EL (cell line): ENCODE results near the gene N4BP2L1.
A peak's percentile ranks its signal among the peaks of the same experiment; 100 is the strongest.
"Not testable (repeated sequence)": the region's sequence is repeated elsewhere in the genome, so short reads cannot be mapped to it uniquely, and the experiment has no call there.

Source experiments
- DNase-seq: peaks from one replicate; pipeline ENCODE4 v3.0.0-alpha.2; 2016

The N4BP2L1 gene

DNA sequence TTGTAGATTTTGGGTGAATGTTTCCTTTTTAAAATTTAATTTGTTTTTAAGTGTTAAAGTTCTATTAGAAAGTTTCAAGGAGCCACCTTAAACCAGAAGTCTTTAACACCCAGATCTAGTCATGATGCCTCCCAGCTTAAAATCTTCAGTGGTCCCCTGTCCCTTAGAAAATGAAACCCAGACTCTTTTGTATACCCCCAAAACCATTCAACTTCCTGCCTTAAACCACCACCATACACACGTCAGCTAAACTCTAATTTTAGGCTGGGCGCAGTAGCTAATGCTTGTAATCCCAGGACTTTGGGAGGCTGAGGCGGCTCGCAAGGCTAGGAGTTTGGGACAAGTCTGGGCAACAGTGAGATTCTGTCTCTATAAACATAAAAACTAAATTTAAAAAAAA is 37.9 kb downstream of the N4BP2L1 start:
- no peak for DNase-seq

DNA sequence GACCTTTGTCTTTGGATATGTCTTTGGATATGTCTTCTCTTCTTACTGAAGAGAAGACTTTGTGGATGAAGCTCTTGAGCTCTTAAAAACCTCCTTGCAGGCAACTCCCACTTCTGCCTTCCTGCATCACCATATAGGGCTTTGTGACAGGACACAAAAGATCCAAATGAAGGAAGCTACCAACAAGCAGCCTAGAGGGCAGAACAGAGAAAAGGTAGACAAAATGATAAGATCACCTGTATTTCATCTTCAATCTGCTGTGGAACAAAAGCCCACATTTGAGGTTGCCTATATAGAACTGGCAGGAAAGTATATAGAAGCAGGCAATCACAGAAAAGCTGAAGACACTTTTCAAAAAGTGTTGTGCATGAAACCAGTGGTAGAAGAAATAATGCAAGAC is 42.5 kb downstream of the N4BP2L1 start:
- DNase-seq: no peak

DNA sequence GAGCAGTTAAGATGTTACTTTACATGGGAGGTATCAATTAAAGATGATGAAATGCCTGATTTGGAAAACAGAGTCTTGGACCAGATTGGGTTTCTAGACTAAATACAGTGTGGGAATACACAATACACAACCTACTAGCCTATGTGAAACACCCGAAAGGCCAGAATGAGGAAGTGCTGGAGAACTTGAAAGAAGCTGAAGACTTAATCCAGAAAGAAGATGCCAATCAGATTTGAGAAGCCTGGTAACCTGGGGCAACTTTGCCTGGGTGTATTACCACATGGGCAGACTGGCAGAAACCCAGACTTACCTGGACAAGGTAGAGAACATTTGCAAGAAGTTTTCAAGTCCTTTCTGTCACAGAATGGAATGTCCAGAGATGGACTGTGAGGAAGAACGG is 43.2 kb downstream of the N4BP2L1 start:
- DNase-seq: no peak

DNA sequence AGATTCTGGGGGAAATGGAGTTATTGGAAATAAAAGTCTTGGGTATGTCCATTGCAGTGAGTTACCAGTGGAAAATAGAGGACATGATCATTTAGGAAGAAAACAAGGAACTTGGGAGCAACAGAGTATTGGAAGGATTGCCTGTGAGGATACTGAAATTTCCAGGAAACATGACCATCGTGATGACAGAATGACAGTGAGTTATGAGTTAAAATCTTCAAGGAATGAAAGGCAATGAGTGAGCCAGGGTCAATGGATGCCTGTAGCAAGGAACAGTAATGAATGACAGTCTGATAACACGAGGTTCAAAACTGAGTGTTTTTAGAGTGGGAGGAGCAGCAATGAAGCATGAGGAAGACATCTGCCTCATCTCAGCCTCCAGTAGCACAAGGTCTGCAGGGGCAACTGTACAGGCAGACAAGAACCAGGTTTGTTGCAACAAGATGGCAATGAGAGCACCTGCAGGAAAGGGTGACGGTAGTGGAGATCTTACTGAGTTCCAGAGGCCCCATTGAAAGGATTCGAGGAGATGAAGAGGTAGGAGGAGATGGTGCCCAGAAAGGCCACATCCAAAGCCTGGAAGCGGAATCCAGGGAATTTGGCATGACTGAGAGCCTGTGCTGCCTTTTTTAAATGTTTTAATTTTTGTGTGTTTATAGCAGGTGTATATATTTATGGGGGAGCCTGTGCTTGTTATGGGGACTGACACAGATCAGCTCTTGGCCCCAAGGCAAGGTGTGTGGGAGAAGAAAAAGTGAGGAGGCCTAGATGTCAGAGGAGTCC is 43.9 kb downstream of the N4BP2L1 start:
- no peak for DNase-seq

DNA sequence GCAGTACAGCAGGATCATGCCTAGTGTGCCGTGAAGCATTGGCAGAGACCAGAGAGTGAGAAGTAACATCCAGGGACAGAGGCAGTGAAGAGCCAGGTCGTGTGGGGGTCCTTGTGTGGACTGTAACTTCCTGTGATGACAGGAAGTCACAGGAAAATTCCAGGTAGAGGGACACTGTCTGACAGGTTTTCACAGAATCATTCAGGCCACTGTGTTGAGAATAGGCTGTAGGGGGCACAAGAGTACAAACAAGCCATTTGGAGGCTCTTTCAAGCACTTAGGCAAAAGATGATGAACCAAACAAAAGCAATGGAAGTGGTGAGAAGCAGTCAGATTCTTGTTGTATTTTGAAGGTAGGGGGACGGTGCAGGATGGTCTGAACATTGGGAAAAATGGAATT is 46.4 kb downstream of the N4BP2L1 start:
- peak; percentile 2 for DNase-seq

DNA sequence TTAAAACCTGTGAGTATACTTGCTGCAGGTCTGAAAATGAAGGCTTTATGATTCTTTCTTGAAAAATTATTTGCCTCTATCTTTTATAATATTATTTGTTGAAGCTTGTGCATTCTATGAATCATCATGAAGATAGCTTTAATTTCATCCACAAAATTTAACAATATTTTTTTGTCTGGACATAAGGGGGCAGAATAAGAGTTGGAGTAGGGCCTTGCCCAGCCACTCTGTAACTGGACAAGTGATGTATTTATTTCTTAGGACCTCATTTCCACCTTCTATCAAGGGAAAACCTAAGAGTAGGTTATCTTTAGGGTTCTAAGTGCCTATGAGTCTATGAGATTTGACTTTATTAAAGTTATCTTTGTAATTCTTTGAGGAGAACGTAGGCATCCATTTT is 49.9 kb downstream of the N4BP2L1 start:
- DNase-seq: no peak

DNA sequence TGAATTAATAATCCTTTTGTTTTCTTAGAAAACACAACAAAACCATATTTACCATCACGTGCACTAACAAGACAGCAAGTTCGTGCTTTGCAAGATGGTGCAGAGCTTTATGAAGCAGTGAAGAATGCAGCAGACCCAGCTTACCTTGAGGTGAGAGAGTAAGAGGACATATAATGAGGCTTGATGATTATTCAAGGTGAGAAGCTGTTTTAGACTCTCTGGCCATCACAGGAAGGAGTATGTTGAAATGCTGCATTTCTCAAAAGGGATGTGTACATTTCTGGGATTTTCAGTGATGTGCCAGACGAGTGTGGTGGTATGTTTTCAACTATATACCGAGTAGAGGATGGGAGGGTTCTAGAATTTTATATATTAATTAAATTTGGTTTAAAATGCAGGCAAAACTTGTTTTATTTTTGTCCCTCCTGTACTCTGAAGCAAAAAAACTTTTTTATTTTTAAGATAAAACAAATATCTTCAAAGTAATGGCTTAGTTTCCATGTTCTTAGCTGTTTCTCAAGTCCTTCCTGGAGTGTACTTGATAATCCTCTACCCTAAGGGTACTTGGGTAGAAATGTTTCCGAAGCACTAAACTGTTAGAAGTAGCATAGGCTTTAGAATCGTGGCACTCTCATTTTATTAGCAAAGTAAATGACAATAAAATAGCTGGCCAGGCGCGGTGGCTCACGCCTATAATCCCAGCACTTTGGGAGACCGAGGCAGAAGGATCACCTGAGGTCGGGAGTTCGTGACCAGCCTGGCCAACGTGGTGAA is 51.1 kb downstream of the N4BP2L1 start:
- DNase-seq: no peak

DNA sequence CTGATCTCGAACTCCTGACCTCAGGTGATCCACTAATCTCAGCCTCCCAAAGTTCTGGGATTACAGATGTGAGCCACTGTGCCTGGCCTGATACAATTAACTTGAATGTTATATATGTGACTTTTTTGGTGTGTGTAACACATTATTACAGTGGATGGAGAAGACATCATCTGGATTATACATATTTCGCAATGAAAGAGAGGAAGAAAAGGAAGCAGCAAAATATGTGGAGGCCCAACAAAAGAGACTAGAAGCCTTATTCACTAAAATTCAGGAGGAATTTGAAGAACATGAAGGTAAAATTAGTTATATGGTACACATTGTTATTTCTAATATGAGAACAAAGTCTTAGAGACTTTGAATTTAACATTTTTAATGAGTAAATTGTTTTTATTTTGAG is 57.1 kb downstream of the N4BP2L1 start:
- DNase-seq: no peak

DNA sequence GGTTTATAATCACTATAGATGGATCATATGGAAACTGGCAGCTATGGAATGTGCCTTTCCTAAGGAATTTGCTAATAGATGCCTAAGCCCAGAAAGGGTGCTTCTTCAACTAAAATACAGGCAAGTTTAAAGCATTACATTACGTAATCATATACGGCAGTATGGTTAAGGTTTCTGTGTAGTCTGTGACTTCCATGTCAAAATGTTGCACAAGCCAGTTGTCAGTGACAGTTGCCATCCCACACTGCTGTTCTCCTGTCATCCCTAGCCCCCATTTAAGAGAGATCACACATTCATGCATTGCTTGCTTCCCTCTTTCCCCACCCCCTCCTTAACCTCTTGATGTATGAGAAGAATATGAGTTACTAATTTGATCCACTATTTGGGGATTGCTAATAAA is 65.4 kb downstream of the N4BP2L1 start:
- DNase-seq: no peak

DNA sequence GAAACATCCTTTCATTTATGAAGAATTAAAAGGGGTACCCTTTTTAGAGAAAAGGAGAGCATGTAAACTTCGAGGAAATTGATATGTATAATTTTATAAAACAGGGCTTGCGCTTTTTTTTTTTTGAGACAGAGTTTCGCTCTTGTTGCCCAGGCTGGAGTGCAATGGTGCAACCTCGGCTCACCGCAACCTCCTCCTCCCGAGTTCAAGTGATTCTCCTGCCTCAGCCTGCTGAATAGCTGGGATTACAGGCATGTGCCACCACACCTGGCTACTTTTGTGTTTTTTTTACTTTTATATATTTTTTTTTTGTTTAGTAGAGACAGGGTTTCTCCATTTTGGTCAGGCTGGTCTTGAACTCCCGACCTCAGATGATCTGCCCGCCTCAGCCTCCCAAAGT is 72.0 kb downstream of the N4BP2L1 start:
- not testable (repeated sequence) for DNase-seq

DNA sequence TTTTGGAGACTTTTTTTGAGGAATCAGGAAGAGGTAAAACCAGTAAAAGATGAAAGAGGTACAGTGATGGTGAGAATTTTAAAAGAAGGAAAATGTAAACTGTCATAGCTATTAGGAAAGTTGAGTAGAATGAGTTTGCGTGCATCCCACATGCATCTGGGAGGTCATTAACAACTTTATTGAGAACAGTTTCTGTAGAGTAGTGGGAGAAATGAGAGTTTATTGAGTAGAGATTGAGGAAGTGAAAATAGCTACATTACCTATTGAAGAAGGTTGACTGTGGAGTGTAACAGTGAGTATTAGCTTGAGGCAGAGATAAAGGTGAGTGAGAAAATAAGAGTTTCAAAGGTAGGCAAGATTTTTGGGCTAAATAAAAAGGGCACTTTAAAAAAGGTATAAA is 73.9 kb downstream of the N4BP2L1 start:
- DNase-seq: no peak

DNA sequence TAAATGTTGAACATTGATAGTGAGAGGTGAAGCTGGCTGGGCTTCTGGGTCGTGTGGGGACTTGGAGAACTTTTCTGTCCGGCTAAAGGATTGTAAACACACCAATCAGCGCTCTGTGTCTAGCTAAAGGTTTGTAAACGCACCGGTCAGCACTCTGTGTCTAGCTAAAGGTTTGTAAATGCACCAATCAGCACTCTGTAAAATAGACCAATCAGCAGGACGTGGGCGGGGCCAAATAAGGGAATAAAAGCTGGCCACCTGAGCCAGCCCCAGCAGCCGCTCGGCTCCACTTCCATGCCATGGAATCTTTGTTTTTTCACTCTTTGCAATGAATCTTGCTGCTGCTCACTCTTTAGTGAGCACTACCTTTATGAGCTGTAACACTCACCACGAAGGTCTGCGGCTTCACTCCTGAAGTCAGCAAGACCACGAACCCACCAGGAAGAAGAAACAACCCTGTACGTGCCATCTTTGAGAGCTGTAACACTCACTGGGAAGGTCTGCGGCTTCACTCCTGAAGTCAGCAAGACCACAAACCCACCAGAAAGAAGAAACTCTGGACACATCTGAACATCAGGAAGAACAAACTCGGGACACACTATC is 77.0 kb downstream of the N4BP2L1 start:
- DNase-seq: not testable (repeated sequence)
